ENCODE results near the gene OSBPL5. TPM values are rescaled to one million over a fixed set of nuclear protein-coding genes. Genes with fewer than 3 reads are reported as not detected.

Gene OSBPL5
- total RNA-seq, 4 donors from 2014 or later = 37.3 to 211 (median 105) TPM

DNA sequence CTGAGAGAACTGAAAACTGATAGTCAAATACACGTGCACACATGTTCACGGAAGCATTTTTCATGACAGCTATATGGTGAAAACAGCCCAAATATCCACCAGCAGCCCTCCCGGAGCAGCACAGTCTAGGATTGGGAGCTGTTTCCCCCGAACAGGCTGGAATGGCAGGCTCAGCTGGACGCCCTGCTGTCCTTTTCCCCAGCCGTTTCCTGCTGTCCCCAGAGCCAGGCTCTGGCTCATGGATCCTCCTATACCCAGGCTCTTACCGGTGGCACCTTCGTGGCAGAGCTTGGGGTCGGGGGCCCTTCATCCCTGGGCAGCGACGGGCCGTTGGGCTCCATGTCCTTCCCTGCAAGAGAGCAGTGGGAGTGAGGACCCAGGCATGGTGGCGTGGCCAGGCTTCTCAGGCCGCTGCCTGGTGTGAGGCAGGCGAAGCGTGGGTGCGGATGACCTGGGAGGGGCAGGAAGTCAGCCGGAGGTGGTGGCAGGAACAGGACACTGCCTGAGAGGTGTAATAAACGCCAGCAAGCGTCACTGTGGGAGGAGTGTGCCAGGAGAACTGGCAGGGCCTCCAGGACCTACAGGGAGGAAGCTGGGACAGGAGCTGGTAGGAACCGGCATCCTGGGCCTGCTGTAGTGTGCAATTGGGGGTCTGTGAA, 38.8 kb downstream of the OSBPL5 start:
- H3K9me3 ChIP-seq = no peaks in the 10 kb centered on the region
- TF ChIP-seq, protein P1, sequence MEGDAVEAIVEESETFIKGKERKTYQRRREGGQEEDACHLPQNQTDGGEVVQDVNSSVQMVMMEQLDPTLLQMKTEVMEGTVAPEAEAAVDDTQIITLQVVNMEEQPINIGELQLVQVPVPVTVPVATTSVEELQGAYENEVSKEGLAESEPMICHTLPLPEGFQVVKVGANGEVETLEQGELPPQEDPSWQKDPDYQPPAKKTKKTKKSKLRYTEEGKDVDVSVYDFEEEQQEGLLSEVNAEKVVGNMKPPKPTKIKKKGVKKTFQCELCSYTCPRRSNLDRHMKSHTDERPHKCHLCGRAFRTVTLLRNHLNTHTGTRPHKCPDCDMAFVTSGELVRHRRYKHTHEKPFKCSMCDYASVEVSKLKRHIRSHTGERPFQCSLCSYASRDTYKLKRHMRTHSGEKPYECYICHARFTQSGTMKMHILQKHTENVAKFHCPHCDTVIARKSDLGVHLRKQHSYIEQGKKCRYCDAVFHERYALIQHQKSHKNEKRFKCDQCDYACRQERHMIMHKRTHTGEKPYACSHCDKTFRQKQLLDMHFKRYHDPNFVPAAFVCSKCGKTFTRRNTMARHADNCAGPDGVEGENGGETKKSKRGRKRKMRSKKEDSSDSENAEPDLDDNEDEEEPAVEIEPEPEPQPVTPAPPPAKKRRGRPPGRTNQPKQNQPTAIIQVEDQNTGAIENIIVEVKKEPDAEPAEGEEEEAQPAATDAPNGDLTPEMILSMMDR (IDR thresholded peaks at IDR 0.05) = no peak
- peak; percentile 70 for TF ChIP-seq POLR2A (IDR thresholded peaks at IDR 0.05)
- TF ChIP-seq POLR2AphosphoS5 (IDR thresholded peaks at IDR 0.05) = peak; percentile 39 to 83 (median 80)
- no peak for TF ChIP-seq EP300 (IDR thresholded peaks at IDR 0.05; ENCODE audit: low read depth)
- H3K27ac ChIP-seq = peak overlapping the region; percentile 68 to 83 (median 79)
- no peaks in the 10 kb centered on the region for H3K36me3 ChIP-seq
- WGBS, 2 donors (ENCODE audit: low coverage in 1 of 2) = 44 to 54% methylated on average over 5 to 21 of the region's 21 CpGs
- H3K27me3 ChIP-seq = no peaks in the 10 kb centered on the region
- H3K4me1 ChIP-seq = peaks cover 19 to 47% (median 32%) of the 10 kb centered on the region in 4 donors
- intact Hi-C loops (cut with DNase I; ENCODE audit: low total_unique reads) (no loop called here), in situ Hi-C loops (cut with MboI; ENCODE audit: low pct_ligation_motif_present in 1 of 4, low pct_unique_long_range_greater_than_20kb in 1 of 4, low sequenced_read_pairs in 3 of 4) (no loop called here)
- DNase-seq = peak; percentile 93
- H3K4me3 ChIP-seq = no peak overlapping the region

DNA sequence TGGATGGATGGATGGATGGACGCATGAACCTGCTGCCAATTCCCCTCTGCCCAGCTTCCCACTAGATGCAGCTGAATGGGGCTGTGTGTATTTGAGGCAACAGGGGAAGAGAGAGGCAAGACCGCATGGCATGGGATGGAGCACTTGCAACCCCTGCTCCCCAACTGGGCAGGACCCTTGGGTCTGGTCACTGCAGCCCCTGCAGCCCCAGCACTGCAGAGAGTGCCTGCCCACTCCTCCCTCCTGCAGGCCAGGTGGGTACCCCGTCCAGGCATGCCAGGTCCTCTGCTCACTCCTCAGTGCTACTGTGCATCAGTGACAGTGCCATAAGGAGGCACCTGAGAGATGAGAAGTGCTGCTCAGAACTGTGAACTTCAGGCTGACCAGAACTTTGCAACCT, 40.3 kb downstream of the OSBPL5 start:
- H3K4me1 ChIP-seq = peaks cover 19 to 47% (median 32%) of the 10 kb centered on the region in 4 donors
- H3K4me3 ChIP-seq = no peak overlapping the region
- DNase-seq = no peak
- H3K27ac ChIP-seq = peak overlapping the region in 3 of 4 donors; percentile 73 to 80 (median 78)
- intact Hi-C loops (cut with DNase I; ENCODE audit: low total_unique reads) = no loop called here
- peaks cover 0 to under 1% (median 0%) of the 10 kb centered on the region in 4 donors for H3K36me3 ChIP-seq
- no peaks in the 10 kb centered on the region for H3K9me3 ChIP-seq
- H3K27me3 ChIP-seq = no peaks in the 10 kb centered on the region
- in situ Hi-C loops (cut with MboI; ENCODE audit: low pct_ligation_motif_present in 1 of 4, low pct_unique_long_range_greater_than_20kb in 1 of 4, low sequenced_read_pairs in 3 of 4) = loop anchor here in 1 of 4 donors (25.0 kb wide), 1 partner anchor 87 kb away; the partner anchor contains the start of gene MRGPRG
- WGBS, 2 donors (ENCODE audit: low coverage in 1 of 2) = 78% methylated on average over 3 of the region's 3 CpGs; no CpG with 5 or more reads in 1 of the 2 donors
- TF ChIP-seq, protein P1 (IDR thresholded peaks at IDR 0.05) = no peak
- TF ChIP-seq POLR2AphosphoS5 (IDR thresholded peaks at IDR 0.05) = no peak
- no peak for TF ChIP-seq EP300 (IDR thresholded peaks at IDR 0.05; ENCODE audit: low read depth)

DNA sequence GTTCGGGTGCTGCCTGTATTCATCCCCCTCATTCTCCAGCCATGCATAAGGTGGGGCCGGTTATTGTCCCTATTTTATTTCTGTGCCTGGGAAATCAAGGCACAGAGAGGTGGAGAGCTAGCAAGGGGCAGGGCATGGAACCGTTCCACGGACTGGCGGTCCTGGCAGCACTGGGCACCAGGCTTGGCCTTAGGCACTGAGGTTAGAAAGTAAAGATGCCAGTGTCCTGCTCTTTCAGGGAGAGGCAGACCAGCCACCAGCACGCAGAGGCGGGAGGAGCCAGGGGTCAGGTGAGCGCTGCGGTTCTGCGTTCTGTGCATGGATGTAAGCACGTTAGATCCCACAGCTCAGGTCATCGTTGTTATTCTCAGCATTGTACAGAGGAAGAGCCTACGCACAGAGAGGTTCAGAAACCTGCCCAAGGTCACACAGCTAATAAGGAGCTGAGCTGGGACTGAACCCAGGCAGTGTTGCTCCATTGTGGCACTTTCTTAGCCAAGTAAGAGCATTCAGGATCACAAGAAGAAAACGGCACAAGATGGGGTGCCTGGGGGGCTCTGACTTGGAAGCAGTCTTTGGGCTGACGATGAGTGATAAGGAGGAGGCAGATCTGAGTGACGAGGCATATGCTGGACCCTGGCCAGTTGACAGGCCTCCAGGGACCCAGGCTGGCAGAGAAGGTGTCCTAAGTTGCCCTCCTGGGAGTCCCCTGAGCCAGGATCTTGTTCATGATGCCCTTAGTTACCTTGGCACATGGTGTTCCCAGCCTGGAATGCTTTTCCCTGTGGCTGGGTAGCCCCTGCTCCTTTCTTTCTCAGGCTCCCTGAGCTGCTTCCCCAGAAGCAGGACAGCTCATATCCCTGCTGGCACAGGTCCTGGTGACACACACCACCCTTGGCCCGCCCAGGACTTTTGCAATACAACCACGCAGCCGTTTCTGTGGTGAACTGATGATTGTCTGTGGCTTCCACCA, 41.1 kb downstream of the OSBPL5 start:
- WGBS, 2 donors (ENCODE audit: low coverage in 1 of 2) = 68 to 100% methylated on average over 1 to 19 of the region's 19 CpGs
- Histone ChIP-seq H3K9me3 (no peaks in the 10 kb centered on the region), H3K4me1 (peaks cover 19 to 47% (median 32%) of the 10 kb centered on the region in 4 donors), H3K27me3 (no peaks in the 10 kb centered on the region), H3K4me3 (no peak overlapping the region), H3K36me3 (peaks cover 0 to 3% (median 0%) of the 10 kb centered on the region in 4 donors), H3K27ac (peak overlapping the region; percentile 58 to 80 (median 76))
- peak; percentile 81 for DNase-seq
- TF ChIP-seq, protein P1 (IDR thresholded peaks at IDR 0.05) = peak in 1 of 5 experiments; percentile 2
- no peak for TF ChIP-seq POLR2A (IDR thresholded peaks at IDR 0.05)
- peak; percentile 55 to 67 (median 58) for TF ChIP-seq POLR2AphosphoS5 (IDR thresholded peaks at IDR 0.05)
- peak; percentile 80 for TF ChIP-seq EP300 (IDR thresholded peaks at IDR 0.05; ENCODE audit: low read depth)
- in situ Hi-C loops (cut with MboI; ENCODE audit: low pct_ligation_motif_present in 1 of 4, low pct_unique_long_range_greater_than_20kb in 1 of 4, low sequenced_read_pairs in 3 of 4) = loop anchor here in 1 of 4 donors (25.0 kb wide), 1 partner anchor 88 kb away; the partner anchor contains the start of gene MRGPRG
- intact Hi-C loops (cut with DNase I; ENCODE audit: low total_unique reads) = no loop called here

DNA sequence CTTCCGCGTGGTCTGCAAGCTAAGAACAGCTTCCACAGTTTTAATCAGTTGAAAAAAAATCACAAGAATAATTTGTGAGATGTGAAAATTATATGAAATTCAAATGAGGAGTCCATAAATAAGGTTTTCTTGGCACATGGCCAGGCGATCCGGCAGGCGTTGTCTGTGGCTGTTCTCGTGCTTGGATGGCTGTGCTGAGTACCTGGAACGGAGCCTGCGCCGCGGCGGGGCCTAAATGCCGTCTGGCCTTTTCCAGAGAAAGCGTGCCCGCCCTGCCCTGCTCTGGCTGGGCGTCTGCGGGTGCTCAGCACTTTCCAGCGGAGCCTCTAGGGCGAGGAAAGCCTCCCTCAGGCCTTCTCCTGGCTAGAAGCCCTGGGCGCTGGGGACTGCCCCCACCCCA, 41.8 kb downstream of the OSBPL5 start:
- Histone ChIP-seq H3K27ac (peak overlapping the region; percentile 58 to 80 (median 76)), H3K4me3 (no peak overlapping the region), H3K36me3 (peaks cover 0 to 3% (median 0%) of the 10 kb centered on the region in 4 donors), H3K4me1 (peaks cover 19 to 47% (median 32%) of the 10 kb centered on the region in 4 donors), H3K27me3 (no peaks in the 10 kb centered on the region), H3K9me3 (no peaks in the 10 kb centered on the region)
- WGBS, 2 donors (ENCODE audit: low coverage in 1 of 2) = 20 to 62% methylated on average over 1 to 19 of the region's 19 CpGs
- TF ChIP-seq POLR2AphosphoS5 (IDR thresholded peaks at IDR 0.05) = peak in 2 of 3 donors; percentile 43 to 46
- no peak for TF ChIP-seq POLR2A (IDR thresholded peaks at IDR 0.05)
- TF ChIP-seq, protein P1 (IDR thresholded peaks at IDR 0.05) = peak in 1 of 5 experiments; percentile 21
- no peak for TF ChIP-seq EP300 (IDR thresholded peaks at IDR 0.05; ENCODE audit: low read depth)
- in situ Hi-C loops (cut with MboI; ENCODE audit: low pct_ligation_motif_present in 1 of 4, low pct_unique_long_range_greater_than_20kb in 1 of 4, low sequenced_read_pairs in 3 of 4) (loop anchor here in 1 of 4 donors (25.0 kb wide), 1 partner anchor 89 kb away; the partner anchor contains the start of gene MRGPRG), intact Hi-C loops (cut with DNase I; ENCODE audit: low total_unique reads) (no loop called here)
- peak; percentile 65 for DNase-seq
